T-helper 2 cell (primary cell): ENCODE results near the gene OGFR.
"Not testable (repeated sequence)": the region's sequence is repeated elsewhere in the genome, so short reads cannot be mapped to it uniquely, and the experiment has no call there.

Experiments used
- DNase-seq, 5 experiments: peaks; one replicate each; pipeline versions ENCODE4 v3.0.0 to v3.0.0-alpha.2; 2012 to 2022

The OGFR gene

DNA sequence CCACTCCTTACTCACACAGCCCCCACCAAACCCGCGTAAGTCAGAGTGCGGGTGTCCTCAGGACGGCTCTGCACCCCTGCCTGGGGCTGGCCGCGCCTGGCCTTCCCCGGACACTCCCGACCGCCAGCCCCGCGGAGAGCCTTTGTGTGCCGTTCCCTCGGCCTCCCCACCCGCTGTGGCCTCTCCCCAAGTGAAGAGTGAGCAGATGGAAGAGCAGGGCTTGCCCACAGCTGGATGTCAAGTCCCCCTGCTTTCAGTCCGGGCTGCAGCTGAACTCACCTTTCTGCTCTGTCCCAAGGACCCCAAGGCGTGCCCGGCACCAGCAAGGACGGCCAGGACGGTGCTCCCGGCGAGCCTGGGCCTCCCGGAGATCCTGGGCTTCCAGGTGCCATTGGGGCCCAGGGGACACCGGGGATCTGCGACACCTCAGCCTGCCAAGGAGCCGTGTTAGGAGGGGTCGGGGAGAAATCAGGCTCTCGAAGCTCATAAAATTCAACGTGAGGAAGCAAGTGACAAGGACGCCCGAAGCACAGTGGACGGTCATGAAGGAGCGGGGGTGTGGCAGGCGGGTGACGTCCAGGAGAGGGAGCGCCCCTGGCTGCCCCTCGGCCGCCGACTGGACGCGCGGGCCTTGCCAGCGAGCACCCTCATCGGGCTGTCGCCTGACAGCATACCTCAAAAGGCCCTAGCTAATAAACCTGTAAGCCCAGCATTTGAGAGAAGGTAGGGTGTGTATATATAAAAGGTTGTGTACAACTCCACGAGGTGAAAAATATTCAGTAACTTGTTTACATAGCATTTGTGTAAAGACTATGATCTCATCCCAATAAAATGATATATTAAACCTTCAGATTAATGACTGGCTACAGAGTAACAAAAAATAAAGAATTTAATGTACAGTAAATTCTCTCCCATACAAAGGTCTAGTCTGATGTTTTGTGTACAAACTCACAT lies 35.9 kb downstream of the OGFR start:
- DNase-seq, result no peak

DNA sequence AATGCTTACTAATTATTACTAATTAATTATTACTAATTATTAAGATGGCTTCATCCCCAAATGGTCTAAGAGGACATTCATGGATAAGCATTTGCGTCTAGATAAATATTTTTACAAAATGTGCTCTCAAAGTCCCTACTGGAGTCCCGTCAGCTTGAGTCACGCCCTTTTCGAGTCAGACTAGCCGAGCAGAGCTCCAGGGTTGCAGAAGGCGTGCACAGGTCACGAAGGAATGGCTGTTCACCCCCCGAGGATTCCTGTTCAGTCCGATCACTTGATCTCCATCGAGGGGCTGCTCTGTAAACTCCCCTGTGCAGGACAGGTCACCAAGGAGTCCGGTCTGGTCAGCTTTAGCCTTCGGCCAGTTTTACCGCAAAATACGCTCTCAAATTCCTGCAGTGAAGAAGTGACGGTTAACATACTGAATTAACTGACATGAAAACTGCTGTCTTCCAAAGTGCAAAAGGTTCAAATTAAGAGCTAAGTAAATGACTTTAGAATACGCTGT lies 37.1 kb downstream of the OGFR start:
- no peak for DNase-seq

DNA sequence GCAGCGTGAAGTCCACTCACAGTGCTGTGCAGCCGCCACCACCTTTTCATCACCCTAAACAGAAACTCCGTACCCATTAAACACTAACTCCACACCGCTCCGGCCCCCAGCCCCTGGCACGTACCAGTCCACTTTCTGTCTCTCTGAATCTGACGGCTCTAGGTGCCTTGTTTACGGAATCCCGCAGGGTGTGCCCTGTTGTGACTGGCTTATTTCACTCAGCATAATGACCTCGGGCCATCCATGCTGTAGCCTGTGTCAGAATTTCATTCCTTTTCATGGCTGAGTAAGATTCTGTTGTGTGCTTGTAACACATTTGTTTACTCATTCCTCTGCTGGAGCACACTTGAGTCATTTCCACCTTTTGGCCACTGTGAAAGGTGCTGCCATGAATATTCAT lies 39.0 kb downstream of the OGFR start:
- DNase-seq, result no peak

DNA sequence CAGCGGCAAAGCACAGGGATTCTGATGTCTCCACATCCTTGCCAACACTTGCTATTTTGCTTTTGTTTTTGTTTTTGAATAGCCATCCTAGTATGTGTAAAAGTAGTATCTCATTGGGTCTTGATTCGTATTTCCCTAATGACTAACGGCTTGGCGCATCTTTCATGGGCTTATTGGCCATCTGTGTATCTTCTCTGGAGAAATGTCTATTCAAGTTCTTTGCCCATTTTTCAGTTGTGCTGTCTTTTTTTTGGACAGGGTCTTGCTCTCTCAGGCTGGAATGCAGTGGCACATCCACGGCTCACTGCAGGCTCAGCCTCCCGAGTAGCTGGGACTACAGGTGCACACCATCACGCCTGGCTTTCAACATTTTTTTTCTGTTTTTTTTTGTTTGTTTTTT lies 39.5 kb downstream of the OGFR start:
- DNase-seq, result no peak

DNA sequence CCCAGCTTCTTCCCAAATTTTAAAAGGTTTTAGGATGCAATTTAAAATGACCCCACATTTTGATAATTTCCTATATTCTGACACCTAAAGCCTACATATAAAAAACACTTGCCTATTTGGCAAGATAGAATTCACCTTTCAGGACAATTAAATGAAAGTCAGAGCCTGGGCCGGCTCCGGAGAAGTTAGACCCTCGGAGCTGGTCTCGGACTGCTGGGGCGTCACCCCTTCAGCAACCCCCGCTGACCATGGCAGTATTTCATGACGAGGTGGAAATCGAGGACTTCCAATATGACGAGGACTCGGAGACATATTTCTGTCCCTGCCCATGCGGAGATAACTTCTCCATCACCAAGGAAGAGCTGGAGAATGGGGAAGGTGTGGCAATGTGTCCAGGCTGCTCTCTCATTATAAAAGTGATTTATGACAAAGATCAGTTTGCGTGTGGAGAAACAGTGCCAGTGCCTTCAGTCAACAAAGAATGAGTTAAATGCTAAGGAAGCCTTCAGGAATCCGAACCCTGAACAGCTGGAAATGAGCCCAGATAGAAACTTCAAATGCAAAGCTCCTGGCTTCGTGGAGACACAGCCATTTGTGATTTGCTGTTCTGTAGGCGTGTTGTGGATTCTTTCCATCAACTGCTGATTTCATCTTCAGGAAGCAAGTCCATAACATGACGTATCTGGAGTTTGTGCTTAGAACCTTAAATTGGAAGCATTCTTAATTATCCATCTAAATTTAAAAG lies 41.0 kb downstream of the OGFR start:
- no peak for DNase-seq

DNA sequence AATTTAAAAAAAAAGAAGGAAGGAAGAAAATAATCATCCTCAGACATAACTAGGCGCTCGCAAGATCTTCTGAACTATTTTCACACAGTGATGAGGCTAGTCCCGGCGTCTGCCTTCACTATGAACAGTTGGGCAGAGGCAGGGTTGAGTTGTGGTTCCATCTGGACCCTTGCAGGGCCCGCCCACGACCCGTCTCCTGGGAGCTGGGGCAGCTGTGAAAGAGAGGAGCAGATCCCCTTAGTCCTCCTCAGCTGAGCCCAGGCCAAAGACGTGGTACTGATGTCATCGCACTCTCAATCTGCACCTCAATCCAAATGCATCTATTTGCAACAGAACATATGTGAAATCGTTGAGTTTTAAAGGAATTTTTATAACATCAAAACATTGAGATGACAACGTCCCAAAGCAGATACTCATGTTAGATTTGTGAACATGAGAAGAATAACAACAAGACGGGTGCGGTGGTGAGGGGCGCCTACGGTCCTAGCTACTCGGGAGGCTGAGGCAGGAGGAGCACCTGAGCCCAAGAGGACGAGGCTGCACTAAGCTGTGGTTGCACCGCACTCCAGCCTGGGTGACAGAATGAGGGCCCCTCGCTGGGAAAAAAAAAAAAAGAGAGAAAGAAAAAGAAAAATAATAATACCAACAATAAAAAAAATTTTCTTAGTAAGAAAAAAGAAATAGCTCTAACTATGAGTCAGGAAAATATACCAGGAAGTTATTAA lies 41.7 kb downstream of the OGFR start:
- no peak for DNase-seq

DNA sequence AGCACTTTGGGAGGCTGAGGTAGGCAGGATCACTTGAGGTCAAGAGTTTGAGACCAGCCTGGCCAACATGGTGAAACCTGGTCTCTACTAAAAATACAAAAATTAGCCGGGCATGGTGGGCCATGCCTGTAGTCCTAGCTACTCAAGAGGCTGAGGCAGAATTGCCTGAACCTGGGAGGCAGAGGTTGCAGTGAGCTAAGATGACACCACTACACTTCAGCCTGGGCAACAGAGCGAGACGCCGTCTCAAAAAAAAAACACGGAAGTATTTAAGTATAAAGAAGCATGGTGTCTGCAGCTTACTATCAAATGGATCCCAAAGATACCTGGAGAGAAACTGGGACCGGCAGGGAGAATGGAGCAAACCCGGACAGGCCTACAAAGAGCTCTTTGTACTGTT lies 44.3 kb downstream of the OGFR start:
- DNase-seq, result not testable (repeated sequence)

DNA sequence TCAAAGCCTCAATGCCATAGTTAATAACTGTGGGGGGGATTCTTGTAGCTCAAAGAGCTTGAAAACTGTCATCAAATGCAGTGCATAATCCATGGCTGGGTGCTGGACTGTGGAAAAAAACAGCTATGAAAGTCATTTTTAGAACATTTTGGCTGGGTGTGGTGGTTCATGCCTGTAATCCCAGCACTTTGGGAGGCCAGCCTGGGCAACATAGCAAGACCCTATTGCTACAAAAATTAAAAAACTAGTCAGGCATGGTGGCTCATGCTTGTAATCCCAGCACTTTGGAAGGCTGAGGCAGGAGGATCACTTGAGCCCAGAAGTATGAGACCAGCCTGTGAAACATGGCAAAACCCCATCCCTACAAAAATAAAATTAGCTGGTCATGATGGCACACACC lies 44.8 kb downstream of the OGFR start:
- no peak for DNase-seq

DNA sequence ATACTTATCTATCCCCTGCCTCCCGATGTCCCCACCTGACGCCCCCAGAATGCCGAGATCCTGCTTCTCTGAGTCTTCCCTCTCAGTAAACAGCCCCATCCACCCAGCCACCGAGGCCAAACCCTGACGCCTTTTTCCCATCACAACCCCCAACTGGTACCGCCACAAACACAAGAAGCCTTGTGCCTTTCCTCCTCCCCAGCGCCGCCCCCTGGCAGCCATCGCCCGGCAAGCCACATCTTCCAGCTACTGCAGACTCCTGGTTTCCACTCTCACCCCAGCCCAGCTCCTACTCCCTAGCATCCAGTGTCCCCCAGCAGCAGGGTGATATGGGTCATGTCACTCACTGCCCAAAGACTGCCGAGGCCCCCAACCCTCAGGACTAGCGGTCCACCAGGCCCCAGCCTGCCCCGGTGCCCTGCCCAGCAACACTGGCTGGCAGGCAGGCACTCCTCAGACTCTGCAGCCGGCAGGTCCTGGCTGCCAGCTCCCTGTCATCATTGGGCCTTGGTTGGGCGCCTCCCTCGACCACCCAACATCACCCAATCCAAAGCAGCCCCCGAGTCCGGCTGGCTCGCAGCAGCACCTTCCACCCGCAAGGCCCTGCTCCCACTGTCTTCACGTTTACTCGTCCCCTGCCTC lies 45.8 kb downstream of the OGFR start:
- DNase-seq, result no peak

DNA sequence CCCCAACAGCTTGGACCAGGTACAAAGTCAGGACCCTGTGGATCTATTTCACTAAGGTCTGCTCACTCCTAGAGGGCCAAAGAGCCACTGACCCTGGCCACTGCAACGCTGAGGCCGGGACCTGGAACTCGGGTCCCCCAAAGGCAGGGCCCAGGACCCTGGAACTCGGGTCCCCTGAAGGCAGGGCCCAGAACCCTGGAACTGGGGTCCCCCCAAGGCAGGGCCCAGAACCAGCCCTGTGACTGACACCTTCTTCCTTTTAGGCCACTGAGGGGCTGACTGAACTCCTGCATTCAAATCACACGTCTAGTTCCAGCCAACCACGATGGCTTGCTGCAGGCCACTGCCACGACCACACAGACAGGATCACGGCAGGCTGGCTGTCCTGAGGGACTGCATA lies 47.6 kb downstream of the OGFR start:
- DNase-seq, result no peak

DNA sequence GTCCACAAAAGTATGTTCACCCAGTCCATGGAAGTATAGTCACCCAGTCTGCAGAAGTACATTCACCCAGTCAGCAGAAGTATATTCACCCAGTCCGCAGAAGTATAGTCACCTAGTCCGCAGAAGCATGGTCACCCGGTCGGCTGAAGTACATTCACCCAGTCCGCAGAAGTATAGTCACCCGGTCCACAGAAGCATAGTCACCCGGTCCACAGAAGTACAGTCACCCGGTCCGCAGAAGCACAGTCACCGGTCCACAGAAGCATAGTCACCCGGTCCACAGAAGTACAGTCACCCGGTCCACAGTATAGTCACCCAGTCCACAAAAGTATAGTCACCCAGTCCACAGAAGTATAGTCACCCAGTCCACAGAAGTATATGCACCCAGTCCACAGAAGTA lies 48.2 kb downstream of the OGFR start:
- no peak for DNase-seq

DNA sequence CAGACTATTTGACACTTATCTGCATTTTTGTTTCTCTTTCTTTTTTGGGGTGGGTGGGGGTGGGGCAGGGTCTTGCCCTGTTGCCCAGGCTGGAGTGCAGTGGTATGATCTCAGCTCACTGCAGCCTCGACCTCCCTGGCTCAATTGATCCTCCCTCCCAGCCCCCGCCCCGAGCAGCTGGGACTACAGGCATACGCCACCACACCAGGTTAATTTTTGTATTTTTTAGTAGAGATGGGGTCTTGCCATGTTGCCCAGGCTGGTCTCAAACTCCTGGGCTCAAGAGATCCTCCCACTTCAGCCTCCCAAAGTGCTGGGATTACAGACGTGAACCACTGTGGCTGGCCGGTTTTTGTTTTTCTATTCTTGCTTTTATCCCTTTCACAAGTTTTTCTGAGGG lies 48.7 kb downstream of the OGFR start:
- not testable (repeated sequence) for DNase-seq

DNA sequence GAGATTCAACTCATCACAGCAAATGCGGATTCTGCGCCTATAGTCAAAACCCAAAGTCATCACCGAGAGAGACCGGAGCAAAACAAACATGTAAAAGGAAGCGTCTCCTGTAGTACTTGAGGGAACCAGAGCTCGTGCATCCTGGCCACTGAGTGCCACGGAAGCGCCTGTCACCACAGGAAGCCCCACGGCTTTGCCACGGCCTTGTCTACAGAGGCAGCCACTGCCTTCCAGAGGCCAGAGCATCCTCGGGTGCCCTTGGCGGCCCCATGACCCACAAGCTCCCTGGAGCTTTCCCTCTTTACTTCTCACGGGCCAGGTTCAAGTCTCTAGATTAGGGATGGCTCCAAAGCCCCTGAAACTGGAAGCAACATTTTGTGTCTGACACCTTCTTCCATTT lies 49.5 kb downstream of the OGFR start:
- DNase-seq, result no peak

DNA sequence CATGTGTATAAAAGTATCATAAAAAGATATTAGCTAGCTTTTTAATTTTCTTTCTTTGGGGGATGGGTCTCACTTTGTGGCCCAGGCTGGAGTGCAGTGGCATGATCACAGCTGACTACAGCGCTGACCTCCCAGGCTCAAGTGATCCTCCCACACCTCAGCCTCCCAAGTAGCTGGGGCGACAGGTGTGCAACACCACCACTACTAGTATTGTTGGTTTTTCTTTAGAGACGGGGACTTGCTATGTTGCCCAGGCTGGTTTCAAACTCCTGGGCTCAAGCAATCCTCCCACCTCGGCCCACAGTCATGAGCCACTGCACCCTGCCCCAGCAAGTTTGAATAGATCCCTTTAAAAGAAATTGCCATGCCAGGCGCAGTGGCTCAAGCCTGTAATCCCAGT lies 50.5 kb downstream of the OGFR start:
- DNase-seq, result no peak

DNA sequence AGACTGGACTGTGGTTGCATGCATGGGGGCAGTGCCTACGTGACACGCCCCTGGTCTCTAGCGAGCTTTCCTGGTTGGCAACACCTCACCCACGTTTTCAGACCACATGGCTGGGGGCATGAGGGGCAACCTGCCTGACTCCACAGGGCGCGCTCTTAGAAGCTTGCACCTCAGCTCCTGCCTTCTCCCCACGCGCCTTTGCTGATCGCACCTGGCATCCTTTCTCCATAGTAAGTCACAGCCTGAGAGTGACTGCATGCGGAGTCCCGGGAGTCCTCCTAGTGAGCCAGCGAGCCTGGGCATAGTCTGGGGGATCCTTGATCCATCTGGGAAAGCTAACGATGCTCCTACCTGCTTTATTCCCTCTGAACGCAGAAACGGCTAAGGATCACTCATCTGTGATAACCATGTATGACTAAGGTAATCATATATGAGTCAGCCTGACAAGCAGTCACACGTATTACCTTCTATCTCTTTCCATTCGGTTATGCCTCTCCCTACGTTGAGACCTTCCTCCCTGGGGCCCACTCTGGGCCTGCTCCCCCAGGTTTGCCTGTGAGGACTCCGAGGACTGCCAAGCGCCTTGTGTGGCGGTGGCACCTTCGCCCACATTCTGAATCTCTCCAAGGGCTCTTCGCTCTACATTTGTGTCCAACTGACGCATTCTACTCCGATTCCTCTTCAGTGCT lies 52.4 kb downstream of the OGFR start:
- DNase-seq, result no peak

DNA sequence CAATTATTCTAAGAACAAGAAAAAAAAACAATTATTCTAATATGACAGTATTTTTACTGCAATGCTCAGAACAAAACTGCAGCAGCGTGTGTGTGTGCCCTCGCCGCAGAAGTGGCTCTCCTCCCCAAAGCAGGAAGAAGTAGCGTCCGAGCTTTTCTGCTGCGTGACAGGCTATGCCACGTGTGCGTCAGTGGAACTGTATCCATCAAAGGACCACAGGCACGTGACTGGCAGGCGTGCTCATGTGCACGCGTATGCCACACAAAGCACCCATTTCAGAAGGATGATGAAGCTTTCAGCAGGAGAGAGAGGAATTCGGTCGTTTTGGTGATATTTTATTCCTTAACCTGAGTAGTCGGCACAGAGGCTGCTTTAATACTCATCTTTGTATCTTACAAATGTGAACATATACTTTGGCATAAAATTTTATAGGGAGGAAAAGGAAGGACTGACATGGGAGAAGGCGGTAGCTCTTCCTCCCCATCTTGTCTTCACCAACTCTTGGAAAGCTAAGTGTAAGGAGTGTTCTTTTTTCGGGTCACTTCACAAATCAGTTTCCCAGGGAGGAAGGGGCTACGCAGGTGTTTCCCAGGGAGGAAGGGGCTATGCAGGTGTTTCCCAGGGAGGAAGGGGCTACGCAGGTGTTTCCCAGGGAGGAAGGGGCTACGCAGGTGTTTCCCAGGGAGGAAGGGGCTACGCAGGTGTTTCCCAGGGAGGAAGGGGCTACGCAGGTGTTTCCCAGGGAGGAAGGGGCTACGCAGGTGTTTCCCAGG lies 53.6 kb downstream of the OGFR start:
- no peak for DNase-seq

DNA sequence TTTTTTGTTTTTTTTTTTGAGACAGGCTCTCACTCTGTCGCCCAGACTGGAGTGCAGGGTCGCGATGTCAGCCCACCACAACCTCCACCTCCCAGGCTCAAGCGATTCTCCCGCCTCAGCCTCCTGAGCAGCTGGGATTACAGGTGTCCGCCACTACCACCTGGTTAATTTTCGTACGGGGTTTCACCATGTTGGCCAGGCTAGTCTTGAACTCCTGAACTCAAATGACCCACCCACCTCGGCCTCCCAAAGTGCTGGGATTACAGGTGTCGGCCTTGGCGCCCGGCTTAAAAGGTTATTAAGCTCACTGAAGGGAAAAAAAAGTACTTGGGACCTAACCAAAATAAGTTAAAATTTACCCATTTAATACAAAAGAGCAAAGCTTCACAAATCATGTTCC lies 55.1 kb downstream of the OGFR start:
- DNase-seq, result no peak

DNA sequence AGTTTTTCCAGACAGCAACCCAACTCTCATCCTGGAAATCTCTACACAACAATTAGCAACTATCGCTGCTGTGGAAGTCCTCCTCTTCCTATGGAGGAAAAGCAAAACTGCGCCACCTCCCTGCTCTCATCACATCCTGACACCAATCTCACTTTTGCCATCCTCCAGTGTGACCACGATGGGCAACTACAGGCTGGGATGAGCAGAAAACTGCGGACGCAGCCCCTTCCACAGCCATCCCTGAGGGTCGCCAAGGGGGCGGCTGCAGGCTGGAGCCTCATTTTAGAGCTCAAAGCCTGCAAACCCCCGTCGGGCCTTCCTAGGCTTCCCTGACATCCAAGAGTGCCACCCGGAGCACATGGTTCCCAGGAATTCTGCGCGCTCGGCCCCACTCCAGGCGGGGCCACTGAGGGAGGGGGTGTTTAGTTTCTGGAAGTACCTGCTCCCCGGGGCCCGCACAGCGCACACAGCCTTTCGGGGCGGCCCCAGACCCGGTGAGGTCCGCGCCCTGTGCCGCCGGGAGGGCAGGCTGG lies 55.8 kb downstream of the OGFR start:
- no peak for DNase-seq

DNA sequence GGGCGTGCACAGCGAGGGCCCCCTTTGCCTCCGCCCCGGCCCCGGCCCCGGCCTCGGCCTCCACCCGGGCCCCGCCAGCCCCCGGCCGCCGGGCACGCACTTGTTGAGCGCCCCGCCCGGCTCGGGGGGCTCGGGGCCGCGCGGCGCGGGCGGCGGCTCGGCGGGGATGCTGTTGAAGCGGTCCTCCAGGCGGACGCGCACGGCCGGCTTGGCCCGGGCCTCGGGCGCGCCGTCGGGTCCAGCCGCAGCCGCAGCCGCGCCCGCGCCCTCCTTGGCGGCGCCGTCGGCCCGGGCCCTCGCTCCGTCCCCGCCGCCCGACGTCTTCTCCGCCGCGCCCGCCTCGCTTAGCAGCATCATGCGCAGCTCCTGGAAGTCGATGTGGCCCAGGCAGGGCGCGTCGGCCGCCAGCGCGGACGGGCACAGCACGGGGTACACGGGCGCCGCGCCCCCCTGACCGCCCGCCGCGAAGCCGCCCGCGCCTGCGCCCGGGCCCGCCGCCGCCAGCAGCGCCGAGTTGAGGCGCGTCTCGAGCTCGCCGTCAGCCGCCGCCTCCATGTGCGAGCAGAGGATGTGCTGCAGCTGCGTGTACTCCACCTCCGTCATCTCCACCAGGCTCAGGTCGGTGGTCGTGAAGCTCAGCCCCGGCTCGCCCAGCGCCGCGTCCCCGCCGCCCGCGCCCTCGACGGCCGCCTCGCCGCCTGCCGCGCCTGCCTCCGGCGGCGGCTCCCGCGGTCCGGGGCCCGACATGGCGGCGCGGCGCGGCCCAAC lies 56.5 kb downstream of the OGFR start:
- DNase-seq, result peak; percentile 14 to 67 (median 39)

DNA sequence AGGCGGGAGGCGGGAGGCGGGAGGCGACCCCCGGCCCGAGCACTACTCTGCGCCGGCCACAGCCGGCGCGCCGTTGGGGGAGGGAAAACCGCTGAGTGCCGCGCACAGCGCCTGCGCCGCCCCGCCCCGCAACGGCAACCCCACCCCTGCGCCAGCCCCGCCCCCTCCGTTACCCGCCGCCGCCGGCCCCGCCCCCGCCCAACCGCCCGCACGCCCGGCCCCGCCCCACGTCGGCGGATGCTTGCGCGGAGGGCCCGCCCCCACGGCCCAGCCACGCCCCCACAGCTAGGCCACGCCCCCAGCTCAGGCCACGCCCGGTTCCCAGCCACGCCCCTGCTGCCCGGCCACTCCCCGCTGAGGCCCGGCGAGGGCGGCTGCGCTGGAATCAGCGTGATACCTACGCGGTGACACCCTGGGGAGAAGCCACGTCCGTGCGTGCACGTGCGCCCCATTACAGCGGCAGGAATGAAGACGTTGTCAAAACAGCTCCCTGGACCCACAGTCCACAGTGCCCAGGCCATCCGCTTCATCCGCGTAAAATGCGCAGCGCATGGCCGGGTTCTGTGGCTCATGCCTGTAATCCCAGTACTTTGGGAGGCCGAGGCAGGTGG lies 57.2 kb downstream of the OGFR start, which contains the start of gene TCFL5:
Gene TCFL5, minus strand, starts transcription at position 97 of the 611 bp plus-strand sequence. CDS start 152 bp downstream, outside the sequence.
- peak; percentile 86 to 94 (median 89) for DNase-seq
